ENCODE data around the gene RPS19.

DNA sequence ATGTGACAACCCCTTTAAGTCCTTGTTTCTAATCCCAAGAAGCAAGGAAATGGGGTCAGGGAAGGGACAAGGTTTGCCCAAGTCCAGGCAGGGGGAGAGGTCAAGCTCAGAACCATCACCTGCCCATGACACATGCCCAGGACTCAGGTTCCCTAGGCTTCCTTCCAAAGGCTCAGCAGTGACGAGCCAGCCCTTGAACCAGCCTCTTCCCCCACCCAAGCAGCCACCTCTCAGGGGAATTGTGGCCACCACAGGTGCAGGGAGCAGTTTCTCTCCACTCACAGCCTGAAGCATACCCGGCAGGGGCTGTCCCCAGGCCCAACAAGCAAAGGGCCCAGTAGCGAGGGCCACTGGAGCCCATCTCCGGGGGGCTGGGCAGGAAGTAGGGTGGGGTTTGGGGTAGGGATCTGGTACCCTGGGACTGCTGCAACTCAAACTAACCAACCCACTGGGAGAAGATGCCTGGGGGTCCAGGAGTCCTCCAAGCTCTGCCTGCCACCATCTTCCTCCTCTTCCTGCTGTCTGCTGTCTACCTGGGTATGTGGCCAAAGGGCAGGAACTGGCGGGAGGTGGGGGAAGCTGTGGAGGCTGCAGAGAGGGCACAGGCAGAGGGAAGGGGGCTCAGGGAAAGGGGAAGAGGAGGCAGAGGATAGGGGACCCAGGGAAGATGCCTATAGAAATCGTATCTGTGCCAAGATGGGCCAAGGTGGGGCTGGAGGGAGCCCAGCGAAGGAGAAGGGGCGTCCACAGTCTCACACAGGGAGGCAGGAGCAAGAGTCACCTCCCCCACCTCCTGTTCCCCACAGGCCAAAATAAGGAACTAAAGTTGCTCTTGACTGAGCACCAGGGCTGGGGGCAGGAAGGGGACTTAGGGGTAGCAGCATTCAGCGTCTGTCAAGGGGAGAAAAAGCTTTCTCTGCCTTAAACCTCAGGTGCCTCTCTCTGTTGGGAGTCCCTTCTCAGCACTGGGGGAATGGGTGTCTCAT lies 17.1 kb downstream of the RPS19 start, which contains the start of gene CD79A:
- TF ChIP-seq, protein P1, sequence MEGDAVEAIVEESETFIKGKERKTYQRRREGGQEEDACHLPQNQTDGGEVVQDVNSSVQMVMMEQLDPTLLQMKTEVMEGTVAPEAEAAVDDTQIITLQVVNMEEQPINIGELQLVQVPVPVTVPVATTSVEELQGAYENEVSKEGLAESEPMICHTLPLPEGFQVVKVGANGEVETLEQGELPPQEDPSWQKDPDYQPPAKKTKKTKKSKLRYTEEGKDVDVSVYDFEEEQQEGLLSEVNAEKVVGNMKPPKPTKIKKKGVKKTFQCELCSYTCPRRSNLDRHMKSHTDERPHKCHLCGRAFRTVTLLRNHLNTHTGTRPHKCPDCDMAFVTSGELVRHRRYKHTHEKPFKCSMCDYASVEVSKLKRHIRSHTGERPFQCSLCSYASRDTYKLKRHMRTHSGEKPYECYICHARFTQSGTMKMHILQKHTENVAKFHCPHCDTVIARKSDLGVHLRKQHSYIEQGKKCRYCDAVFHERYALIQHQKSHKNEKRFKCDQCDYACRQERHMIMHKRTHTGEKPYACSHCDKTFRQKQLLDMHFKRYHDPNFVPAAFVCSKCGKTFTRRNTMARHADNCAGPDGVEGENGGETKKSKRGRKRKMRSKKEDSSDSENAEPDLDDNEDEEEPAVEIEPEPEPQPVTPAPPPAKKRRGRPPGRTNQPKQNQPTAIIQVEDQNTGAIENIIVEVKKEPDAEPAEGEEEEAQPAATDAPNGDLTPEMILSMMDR (IDR thresholded peaks at IDR 0.05; ENCODE audit: low read depth, low read length, missing input control) = no peak
- no peak for TF ChIP-seq SP1 (IDR thresholded peaks at IDR 0.05)
- TF ChIP-seq, protein P2, sequence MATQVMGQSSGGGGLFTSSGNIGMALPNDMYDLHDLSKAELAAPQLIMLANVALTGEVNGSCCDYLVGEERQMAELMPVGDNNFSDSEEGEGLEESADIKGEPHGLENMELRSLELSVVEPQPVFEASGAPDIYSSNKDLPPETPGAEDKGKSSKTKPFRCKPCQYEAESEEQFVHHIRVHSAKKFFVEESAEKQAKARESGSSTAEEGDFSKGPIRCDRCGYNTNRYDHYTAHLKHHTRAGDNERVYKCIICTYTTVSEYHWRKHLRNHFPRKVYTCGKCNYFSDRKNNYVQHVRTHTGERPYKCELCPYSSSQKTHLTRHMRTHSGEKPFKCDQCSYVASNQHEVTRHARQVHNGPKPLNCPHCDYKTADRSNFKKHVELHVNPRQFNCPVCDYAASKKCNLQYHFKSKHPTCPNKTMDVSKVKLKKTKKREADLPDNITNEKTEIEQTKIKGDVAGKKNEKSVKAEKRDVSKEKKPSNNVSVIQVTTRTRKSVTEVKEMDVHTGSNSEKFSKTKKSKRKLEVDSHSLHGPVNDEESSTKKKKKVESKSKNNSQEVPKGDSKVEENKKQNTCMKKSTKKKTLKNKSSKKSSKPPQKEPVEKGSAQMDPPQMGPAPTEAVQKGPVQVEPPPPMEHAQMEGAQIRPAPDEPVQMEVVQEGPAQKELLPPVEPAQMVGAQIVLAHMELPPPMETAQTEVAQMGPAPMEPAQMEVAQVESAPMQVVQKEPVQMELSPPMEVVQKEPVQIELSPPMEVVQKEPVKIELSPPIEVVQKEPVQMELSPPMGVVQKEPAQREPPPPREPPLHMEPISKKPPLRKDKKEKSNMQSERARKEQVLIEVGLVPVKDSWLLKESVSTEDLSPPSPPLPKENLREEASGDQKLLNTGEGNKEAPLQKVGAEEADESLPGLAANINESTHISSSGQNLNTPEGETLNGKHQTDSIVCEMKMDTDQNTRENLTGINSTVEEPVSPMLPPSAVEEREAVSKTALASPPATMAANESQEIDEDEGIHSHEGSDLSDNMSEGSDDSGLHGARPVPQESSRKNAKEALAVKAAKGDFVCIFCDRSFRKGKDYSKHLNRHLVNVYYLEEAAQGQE (IDR thresholded peaks at IDR 0.05) = no peak
- TF ChIP-seq, protein P3, sequence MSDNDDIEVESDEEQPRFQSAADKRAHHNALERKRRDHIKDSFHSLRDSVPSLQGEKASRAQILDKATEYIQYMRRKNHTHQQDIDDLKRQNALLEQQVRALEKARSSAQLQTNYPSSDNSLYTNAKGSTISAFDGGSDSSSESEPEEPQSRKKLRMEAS (IDR thresholded peaks at IDR 0.05) = no peak
- TF ChIP-seq, protein P4, sequence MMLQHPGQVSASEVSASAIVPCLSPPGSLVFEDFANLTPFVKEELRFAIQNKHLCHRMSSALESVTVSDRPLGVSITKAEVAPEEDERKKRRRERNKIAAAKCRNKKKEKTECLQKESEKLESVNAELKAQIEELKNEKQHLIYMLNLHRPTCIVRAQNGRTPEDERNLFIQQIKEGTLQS (IDR thresholded peaks at IDR 0.05) = no peak
- no peak for TF ChIP-seq RAD21 (IDR thresholded peaks at IDR 0.05)
- TF ChIP-seq TAF1 (conservative IDR thresholded peaks at IDR 0.05) = no peak
- no peak for TF ChIP-seq YY1 (IDR thresholded peaks at IDR 0.05)
- no peak for TF ChIP-seq GABPA (IDR thresholded peaks at IDR 0.05 in 1 of 2, conservative IDR thresholded peaks at IDR 0.05 in 1 of 2)
- TF ChIP-seq EGR1 (IDR thresholded peaks at IDR 0.05; ENCODE audit: low read depth in 2 of 2) = no peak
- no peak for TF ChIP-seq JUND (IDR thresholded peaks at IDR 0.05)
- TF ChIP-seq HNF4A (conservative IDR thresholded peaks at IDR 0.05) = no peak
- no peak for TF ChIP-seq RXRA (IDR thresholded peaks at IDR 0.05)
- no peak for TF ChIP-seq FOXA1 (IDR thresholded peaks at IDR 0.05)
